ENCODE data around the gene ACTRT2.

ACTRT2 gene

DNA sequence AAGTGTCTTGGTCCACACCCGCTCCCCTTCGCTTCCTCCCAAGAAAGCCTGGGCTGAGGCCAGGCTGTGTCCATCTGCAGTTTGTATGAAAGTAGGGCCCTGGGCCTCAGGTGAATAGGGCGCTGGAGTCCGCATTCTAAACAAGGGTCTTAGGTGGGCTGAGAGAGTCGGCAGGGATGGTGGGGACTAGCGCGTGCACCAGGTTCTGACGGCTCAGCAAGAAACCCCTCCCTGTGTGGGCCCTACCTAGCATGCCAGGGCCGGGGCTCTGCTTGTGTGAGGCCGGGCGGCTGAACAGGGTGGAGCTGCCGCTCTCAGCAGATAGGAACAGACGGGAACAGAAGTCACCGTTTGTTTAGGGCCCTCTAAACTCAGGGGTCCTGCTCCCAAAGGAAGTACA is 1.7 kb downstream of the ACTRT2 start:
- TF ChIP-seq, protein P1, sequence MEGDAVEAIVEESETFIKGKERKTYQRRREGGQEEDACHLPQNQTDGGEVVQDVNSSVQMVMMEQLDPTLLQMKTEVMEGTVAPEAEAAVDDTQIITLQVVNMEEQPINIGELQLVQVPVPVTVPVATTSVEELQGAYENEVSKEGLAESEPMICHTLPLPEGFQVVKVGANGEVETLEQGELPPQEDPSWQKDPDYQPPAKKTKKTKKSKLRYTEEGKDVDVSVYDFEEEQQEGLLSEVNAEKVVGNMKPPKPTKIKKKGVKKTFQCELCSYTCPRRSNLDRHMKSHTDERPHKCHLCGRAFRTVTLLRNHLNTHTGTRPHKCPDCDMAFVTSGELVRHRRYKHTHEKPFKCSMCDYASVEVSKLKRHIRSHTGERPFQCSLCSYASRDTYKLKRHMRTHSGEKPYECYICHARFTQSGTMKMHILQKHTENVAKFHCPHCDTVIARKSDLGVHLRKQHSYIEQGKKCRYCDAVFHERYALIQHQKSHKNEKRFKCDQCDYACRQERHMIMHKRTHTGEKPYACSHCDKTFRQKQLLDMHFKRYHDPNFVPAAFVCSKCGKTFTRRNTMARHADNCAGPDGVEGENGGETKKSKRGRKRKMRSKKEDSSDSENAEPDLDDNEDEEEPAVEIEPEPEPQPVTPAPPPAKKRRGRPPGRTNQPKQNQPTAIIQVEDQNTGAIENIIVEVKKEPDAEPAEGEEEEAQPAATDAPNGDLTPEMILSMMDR (conservative IDR thresholded peaks at IDR 0.05): no peak
- no peak overlapping the region for H3K27ac ChIP-seq

DNA sequence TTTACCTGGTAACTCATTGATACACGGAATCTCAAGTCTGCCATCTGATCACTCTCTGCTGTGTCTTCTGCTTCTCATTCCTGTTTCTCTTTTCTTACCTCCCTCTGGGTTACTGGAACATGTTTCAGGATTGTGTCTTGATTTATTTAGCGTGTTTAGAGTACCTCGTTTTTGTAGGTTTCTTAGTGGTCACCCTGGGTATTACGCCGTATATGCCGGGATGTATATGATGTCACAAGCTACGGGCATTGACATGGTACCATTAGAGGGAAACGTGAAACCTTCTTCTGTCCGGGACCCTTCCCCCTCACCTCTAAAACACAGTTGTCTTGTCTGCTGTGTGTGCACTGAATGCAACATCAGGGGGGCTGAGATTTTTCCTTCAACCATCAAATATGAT is 2.8 kb downstream of the ACTRT2 start:
- TF ChIP-seq, protein P1 (conservative IDR thresholded peaks at IDR 0.05): peak; percentile 20; the same call in 1 of the 2 replicates
- no peak overlapping the region for H3K27ac ChIP-seq

DNA sequence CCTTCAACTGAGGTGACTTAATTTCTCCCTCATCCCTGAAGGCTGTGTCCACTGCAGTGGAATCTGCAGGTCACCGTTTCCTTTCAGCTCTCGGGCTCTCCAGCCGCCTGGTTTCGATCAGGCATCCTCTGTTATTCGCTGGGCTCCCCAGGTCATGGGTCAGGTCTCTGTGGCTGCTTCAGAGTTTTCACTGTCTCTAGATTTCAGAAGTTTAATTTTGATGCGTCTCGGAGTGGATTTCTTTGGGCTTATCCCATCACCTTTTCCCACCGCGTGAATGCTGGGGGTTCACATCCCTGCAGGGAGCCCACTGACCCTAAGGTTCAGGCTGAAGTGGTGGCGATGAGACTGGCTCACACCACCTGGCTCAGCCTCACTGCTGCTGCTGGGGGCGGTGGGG is 3.3 kb downstream of the ACTRT2 start:
- TF ChIP-seq, protein P1 (conservative IDR thresholded peaks at IDR 0.05): no peak
- no peak overlapping the region for H3K27ac ChIP-seq

DNA sequence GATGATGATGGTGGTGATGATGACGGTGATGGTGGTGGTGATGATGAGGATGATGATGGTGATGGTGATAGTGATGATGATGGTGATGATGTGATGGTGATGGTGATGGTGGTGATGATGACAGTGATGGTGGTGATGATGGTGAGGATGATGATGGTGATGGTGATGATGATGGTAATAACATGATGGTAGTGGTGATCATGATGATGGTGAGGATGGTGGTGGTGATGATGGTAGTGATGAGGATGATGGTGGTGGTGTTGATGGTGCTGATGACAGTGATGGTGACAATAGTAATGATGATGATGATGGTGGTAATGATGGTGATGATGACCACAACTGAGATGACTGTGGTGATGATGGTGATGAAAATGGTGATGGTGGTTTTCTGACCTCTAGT is 4.9 kb downstream of the ACTRT2 start:
- no peak overlapping the region for H3K27ac ChIP-seq
- TF ChIP-seq, protein P1 (conservative IDR thresholded peaks at IDR 0.05): no peak

DNA sequence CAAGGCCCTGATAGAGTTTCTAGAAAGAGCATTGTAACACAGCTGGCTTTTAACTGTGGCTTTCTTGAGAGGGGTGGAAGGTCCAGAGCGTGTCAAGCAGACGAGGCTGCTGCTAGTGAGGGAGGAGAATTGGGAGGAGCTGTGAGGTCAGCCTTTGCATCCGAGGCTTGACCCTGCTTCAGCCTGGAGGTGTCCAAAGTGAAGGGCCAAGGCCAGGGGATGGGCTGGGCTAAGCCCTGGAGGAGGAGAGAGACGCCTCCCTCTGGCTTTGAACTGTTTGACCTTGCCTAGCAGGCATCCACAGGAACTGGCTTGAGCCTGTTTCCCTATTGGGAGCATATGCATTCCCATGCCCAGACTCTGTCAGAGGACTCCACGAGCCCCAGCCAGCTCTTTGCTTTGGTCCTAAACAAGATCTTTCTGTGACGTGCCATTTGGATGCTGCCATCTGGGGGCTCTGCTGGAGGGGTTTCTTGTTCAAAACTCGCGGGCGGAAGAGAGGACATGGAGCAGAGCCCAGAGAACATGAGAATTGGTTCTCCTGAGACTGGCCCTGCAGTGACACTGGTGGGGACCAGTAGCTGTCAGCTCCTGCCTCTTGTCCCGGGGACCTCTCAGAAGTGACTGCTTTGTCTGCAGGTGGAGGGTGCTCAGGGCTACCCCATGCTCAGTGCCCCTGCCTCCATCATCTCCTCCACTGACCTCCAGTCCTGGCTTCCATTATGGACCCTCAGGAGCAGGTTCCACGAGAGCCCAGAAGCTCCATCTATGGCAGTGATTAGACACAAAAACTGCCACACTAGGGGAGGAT is 5.5 kb downstream of the ACTRT2 start:
- TF ChIP-seq, protein P1 (conservative IDR thresholded peaks at IDR 0.05): no peak
- H3K27ac ChIP-seq: no peak overlapping the region

DNA sequence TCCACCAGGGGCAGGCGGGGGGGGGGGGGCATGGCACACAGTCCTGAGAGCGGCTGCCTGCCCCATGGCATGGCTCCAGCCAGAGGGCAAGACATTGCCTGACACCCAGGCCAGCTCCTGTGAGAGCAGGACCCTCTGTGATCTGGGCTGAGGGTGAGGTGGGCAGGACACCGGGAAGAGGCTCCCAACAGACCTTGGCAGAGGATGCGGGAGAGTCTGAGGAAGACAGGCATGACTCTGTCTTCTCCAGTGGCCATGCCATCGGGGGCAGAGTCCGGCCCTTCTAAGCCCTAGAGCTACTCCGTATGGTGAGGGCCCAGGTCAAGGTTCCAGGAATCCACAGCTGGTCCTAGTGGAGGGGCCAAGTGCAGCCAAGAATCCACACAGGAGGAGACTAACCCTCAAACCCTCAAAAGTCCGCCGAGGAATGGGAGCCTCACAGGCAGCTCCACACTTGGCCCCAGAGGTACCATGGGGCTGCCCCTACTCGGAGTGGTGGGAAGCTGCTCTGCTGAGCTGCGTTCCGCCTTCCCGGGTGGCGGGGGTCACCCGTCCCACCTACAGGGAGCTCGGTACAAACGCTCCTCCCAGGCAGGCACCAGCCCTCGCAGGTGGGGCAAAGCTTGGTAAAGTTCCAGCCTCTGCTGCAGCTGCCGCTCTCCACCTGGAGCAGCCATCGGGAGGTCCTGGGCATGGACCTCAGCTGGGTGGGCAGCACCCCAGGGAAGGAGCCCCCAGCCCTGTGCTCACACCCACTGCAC is 6.5 kb downstream of the ACTRT2 start:
- TF ChIP-seq, protein P1 (conservative IDR thresholded peaks at IDR 0.05): no peak
- H3K27ac ChIP-seq: no peak overlapping the region

DNA sequence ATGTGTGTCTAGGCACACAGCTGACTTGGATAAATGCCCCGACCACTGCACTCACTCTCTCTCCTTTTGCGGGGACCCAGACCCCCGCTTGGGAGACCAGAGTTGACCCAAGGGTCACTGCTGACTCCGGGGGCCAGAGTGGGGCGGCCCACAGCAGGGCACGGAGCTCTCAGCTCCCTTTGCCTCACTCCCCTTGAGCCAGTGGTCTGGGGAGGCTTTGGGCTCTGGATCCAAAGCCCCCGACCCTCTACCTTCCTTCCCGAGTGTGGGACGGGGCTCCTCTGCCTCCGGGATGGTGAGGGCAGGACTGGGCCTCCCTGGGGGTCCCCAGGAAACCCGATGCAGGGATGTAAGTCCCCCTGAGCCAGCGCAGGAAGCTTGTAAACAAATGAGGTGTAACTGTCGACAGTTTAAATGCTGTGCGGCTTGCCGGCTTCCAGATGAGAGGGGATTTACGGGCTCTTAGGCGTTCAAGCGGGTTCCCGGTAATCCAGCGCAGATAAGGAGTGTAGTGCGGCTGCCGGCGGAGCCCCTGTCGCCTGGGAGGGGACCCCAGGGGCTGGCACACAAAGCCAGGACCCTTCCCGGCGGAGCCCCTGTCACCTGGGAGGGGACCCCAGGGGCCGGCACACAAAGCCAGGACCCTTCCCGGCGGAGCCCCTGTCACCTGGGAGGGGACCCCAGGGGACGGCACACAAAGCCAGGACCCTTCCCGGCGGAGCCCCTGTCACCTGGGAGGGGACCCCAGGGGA is 7.4 kb downstream of the ACTRT2 start:
- no peak overlapping the region for H3K27ac ChIP-seq
- TF ChIP-seq, protein P1 (conservative IDR thresholded peaks at IDR 0.05): no peak

Measured in VCaP (cell line).